ENCODE measurements around the gene TBX21.
"Not testable (repeated sequence)": the region's sequence is repeated elsewhere in the genome, so short reads cannot be mapped to it uniquely, and the experiment has no call there.

TBX21 gene

DNA sequence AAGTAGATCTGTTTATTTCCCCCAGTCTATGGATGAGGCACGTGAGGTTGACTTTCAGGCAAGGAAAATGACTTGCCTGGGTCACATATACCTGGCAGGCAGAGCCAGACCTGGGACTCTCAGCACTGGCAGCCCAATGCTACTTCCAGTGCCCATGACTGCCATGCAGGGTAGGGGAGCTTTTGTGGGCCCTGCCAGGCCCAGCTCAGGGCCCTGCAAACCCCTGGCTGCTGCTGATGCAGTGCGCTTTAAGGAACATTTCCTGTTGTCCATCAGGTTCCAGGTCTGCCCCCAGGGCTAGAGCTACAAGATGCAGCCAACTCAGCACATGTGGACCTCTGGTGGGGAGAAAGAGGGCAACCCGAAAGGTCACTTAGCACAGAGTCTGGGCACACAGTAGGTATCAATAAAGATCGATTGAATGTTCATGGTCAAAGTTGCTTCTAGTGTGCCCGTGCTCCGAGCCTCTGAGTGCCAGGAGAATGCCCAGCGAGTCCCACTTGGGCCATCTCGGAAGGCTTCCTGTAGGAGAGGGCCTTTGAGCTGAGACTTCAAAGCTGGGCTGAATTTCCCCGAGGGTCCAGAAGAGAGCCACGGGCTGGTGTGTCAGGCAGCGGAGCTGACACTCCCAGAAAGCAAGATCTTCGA is 513 bp upstream of the TBX21 start:
- no peak for DNase-seq (ENCODE audit: low read depth in 2 of 2)

DNA sequence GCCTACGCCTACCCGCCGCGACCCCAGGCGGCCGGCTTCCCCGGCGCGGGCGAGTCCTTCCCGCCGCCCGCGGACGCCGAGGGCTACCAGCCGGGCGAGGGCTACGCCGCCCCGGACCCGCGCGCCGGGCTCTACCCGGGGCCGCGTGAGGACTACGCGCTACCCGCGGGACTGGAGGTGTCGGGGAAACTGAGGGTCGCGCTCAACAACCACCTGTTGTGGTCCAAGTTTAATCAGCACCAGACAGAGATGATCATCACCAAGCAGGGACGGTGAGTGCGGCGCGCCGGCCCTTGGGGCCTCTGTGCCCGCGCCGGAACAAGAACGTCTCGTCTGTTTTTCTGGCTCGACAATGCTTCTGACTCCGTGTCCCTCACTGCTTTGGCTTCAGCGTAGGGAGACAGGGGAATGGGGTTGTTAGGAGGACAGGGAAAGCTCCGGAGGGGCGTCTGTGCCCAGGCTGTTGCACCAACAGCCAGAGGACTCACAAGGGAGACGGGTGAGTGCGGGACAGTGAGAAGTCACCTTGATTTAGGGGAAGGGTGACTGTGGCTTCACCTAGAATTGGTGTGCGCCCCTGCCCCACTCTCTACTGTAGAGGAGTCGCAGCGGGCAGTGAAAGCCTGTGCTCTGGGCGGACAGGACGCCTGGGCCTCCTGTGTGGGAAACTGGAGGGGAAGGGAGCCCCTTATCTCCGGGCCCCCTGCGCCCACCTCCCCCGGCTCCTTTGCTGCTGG is 806 bp downstream of the TBX21 start:
- no peak for DNase-seq (ENCODE audit: low read depth in 2 of 2)

DNA sequence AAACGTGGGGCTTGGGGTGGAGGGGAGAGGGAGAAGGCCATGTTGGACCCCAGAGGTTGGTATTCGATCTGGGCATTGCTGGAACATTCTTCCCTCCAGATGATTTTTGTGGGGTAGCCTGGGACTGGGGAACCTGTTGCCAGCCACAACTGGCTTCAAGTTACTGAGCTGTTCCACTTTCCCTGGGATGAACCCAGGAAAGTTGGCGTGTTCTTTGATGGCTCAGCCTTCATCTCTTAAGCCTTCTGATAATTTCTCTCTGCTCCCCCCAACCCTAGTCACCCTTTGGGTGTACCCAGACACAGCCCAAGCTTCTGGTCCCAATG is 2.1 kb downstream of the TBX21 start:
- DNase-seq (ENCODE audit: low read depth in 2 of 2) = no peak

DNA sequence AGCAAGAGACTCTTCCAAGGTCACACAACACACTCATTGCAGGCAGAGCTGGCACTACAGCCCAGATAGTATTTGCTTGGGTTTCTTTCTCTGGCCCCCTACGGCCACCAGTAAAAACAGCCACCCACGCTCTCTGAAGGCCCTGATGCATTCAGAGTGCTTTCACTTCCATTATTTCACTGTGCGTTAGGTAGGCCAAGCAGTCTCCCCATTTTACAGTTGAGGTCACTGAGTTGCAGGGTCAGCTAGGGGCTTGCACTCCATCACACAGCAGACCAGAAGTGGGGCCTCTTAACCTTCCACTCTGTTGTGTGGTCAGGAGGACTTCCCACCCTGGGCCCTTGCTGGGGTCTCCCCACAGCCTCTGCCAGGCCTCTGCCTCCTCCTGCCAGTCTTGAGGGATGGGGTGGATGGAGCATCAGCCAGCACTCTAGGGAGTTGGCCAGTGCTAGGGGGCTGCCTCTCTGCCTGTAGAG is 2.5 kb downstream of the TBX21 start:
- DNase-seq (ENCODE audit: low read depth in 2 of 2) = no peak

DNA sequence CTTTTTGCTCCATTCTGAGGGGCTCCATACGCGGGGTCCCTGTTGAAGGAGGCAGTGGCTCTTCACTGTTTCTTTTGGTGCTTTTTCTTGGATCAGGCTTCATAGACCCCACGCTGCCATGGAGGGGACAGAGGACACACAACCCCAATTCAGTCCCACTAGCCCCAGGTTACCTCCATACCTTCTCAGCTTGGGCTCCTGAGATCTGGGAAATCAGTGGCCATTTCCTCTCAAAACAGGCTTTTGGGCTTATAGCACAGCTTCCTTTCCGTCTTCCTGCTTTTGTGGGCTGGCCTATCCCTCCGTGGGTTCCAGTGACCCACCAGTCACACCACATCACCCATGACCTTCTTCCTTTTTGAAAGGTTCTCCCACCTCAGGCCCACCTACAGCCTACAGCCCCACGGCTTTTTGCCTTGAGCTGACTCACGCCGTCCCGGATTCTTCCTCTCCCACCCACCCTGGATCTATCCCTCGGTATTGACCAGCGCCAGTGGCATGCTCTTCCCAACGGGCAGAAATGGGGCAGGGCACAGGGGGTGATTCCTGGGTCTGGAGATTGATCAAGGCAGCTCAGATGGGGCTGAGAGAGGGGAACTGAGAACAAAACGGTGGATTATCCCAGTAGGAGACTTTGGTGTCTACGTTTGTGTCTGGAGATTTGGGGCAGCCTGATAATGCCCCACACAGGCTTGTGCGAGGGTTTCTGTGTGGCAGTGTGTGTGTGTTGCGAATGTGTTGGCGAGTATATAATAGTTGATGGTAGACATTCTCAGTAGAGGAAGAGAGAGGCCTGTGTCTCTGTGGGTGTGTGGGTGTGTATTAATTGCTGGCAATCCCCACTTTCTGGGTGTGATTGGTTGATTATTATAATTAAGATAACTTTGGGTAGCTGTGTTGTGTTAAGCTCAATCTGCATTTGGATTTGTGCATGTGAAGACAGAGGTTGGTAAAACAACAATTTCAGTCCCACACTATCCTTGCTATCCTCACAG is 3.8 kb downstream of the TBX21 start:
- DNase-seq (ENCODE audit: low read depth in 2 of 2) = no peak

DNA sequence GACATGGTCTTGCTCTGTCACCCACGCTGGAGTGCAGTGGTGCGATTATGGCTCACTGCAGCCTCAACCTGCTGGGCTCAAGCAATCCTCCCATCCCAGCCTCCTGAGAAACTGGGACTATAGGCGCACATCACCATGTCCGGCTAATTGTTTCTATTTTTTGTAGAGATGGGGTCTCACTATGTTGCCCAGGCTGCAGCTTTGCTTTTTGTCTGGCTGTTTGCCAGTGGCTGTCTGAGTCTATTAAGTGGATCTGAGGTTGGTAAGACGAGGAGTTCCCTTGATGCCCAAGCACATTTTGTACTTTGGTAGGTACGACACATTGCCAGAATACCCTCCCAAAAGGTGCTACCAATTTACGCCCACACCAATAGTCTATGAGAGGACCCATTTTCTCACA is 5.1 kb downstream of the TBX21 start:
- no peak for DNase-seq (ENCODE audit: low read depth in 2 of 2)

DNA sequence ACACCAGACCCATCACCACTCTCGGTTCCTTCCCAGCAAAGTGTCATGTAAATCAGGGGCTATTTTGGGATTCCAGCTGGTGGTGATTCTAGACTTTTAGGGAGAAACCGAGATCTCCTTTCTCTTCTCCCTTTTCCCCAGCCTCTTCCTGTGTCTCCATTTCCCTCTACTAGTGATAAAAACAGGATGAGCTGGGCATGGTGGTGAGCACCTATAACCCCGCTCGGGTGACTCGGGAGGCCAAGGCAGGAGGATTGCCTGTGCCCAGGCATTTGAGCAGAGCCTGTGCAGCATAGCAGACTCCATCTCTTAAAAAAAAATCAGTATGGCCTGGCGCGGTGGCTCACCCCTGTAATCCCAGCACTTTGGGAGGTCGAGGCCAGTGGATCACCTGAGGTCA is 6.1 kb downstream of the TBX21 start:
- no peak for DNase-seq (ENCODE audit: low read depth in 2 of 2)

DNA sequence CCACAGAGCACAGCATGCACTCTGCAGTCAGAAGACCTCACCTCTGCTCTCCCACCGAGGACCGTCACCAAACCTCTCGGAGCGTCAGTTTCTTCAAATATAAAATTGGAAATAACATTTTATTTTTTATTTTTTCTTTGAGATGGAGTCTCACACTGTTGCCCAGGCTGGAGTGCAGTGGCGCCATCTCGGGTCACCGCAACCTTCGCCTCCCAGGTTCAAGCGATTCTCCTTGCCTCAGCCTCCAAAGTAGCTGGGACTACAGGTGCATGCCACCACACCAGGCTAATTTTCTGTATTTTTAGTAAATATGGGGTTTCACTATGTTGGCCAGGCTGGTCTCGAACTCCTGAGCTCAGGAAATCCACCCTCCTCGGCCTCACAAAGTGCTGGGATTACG is 6.9 kb downstream of the TBX21 start:
- not testable (repeated sequence) for DNase-seq (ENCODE audit: low read depth in 2 of 2)

DNA sequence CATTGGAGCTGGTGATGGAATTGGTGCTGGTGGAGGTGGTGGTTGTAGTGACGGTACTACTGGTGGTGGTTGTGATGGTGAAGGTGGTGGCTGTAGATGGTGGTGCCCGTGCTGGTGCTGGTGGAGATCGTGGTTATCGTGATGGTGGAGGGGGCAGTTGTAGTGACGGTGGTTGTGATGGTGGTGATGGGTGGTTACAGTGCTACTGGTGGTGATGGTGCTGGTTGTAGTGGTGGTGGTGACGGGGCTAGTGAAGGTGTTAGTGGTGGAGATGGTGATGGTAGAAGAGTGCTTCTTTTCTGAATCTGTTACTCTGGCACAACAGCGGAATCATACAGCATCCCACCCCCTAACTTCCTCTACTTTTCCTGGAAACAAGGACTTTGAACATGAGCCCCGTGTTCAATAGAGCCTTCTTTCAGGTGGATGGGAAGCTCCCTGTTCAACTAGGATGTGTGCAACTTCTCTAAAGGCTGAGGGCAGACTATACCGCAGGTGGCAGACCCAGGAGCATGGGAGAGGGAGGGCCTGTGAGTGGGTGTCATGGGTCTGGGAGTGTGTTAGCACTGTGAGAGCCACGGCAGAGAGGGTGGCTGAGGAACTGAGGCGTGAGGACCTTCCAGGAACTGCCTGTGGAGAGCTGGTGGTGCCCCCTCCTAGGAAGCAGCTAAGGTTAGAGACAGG is 8.2 kb downstream of the TBX21 start:
- no peak for DNase-seq (ENCODE audit: low read depth in 2 of 2)

DNA sequence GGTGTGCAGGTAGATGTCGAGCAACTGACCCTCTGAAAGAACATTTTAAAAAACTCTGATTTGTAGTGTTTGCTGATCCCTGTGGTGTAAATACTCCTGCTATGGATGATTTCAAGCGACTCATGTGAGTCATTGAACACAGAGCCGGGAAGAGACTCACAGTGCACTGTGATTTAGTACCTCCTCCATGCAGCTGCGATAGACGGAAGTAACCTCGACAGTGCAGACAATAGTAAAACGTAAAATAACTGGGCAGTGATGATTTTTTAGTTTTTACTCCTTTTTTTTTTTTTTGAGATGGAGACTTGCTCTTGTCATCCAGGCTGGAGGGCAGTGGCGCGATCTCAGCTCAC is 8.7 kb downstream of the TBX21 start:
- no peak for DNase-seq (ENCODE audit: low read depth in 2 of 2)

DNA sequence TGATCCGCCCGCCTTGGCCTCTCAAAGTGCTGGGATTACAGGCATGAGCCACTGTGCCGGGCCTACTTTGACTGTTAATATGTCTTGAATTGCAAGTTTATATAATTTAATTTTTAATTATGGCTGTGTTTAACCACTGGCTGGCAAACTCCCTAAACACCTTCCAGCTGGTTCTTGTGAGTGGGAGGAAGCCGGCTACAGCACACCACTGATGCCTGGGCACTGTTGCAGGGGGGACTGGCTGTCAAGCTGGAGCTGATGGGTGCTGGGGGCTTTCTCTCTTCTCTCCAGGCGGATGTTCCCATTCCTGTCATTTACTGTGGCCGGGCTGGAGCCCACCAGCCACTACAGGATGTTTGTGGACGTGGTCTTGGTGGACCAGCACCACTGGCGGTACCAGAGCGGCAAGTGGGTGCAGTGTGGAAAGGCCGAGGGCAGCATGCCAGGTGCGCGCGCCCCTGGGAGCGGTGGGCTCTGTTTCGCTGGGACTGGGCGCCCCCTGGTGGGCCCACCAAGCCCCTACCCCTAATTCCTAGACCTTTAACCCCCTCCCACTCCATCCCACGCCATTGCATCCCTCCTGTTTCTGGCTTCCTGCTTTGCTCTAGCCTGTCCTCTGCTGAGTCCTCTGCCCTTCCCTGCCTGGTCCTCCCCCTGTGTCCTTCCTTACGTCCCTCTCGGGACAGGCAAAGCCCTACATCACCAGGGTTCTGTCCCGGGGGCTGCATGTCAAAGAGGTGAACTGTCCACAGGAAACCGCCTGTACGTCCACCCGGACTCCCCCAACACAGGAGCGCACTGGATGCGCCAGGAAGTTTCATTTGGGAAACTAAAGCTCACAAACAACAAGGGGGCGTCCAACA is 9.5 kb downstream of the TBX21 start:
- DNase-seq (ENCODE audit: low read depth in 2 of 2) = peak in 1 of 2 donors; percentile 27

DNA sequence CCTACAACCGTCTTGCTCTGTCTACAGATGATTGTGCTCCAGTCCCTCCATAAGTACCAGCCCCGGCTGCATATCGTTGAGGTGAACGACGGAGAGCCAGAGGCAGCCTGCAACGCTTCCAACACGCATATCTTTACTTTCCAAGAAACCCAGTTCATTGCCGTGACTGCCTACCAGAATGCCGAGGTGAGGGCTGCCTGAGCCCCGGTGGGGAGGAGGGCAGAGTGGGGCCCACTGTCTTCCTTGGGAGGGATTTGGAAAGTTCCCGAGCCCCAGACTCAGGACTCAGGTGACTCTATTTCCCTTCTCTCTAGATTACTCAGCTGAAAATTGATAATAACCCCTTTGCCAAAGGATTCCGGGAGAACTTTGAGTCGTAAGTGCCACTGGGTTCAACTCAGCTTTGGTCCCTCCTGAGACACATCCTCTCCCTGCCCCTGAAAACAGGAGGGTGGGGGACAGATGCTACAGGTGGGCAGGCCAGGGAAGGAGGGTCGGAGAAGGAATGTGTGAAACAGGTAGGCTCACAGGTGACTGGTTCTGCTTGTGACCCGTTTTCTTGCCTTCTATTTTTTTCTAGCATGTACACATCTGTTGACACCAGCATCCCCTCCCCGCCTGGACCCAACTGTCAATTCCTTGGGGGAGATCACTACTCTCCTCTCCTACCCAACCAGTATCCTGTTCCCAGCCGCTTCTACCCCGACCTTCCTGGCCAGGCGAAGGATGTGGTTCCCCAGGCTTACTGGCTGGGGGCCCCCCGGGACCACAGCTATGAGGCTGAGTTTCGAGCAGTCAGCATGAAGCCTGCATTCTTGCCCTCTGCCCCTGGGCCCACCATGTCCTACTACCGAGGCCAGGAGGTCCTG is 11.4 kb downstream of the TBX21 start:
- no peak for DNase-seq (ENCODE audit: low read depth in 2 of 2)

DNA sequence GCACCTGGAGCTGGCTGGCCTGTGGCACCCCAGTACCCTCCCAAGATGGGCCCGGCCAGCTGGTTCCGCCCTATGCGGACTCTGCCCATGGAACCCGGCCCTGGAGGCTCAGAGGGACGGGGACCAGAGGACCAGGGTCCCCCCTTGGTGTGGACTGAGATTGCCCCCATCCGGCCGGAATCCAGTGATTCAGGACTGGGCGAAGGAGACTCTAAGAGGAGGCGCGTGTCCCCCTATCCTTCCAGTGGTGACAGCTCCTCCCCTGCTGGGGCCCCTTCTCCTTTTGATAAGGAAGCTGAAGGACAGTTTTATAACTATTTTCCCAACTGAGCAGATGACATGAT is 12.0 kb downstream of the TBX21 start:
- no peak for DNase-seq (ENCODE audit: low read depth in 2 of 2)

DNA sequence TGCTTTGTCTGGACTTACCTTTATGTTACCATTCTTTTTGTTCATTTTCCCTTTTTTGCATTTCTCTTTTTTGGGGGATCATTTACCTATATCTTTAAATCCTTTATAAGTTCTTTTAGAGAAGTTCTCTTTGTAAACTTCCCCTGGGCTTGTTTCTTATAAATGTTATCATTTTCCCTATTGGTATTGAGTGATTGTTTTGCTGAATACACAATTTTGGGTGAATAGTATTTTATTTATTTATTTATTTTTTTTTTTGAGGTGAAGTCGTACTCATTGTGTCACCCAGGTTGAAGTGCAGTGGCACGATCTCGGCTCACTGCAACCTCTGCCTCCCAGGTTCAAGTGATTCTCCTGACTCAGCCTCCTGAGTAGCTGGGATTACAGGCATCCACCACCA is 18.4 kb downstream of the TBX21 start:
- no peak for DNase-seq (ENCODE audit: low read depth in 2 of 2)

DNA sequence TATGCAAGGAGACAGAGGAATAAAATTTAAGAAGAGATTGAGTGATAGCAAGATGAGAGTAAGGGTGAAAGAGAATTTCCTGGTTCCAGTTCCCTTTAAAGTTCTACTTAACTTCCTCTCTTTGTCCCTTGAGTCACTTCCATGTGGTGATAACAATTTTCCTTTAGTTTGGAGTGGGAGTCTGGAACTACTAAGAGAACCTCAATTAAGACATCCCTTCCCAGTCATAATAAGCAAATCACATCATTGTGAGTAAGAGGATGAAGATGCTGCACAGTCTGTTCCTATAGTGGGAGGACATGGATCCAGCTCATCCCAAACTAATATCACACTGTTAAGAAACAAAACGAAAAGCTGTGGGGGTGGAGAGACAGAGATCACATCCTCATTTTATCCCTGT is 24.4 kb downstream of the TBX21 start:
- DNase-seq (ENCODE audit: low read depth in 2 of 2) = no peak

DNA sequence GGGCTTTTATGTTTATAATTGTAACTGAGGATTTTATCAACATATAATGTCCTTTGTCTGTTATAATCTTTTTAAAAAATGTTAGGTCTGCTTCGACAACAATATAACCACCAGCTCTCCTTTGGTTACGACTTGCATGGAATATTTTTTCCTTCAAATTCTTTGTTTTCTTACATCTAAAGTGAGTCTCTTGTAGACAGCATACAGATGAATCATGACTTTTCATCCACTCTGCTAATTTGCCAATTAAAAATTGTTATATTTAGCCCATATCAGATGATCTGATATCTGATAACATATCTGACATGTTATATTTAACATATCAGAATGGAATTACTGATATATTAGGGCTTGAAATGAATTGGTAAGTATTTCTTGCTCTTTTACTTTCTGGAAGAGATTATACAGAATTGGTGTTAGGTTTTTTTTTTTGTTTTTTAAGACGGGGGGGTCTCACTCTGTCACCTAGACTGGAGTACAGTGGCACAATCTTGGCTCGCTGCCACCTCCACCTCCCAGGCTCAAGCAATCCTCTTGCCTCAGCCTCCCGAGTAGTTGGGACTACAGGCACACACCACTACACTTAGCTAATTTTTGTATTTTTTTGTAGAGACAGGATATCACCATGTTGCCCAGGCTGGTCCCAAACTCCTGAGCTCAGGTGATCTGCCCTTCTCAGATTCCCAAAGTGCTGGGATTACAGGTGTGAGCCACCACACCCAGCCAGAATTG is 27.5 kb downstream of the TBX21 start:
- no peak for DNase-seq (ENCODE audit: low read depth in 2 of 2)

DNA sequence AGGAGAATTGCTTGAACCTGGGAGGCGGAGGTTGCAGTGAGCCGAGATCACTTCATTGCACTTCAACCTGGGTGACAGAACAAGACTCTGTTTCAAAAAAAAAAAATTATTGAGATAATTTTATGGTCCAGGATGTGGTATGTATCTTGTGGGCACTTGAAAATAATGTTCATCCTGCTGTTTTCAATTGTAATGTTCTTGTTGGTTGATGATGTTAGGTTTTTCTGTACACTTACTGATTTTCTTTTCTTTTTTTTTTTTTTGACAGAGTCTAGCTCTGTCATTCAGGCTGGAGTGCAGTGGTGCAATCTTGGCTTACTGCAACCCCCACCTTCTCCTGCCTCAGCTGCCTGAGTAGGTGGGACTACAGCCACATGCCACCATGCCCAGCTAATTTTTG is 29.7 kb downstream of the TBX21 start:
- no peak for DNase-seq (ENCODE audit: low read depth in 2 of 2)

DNA sequence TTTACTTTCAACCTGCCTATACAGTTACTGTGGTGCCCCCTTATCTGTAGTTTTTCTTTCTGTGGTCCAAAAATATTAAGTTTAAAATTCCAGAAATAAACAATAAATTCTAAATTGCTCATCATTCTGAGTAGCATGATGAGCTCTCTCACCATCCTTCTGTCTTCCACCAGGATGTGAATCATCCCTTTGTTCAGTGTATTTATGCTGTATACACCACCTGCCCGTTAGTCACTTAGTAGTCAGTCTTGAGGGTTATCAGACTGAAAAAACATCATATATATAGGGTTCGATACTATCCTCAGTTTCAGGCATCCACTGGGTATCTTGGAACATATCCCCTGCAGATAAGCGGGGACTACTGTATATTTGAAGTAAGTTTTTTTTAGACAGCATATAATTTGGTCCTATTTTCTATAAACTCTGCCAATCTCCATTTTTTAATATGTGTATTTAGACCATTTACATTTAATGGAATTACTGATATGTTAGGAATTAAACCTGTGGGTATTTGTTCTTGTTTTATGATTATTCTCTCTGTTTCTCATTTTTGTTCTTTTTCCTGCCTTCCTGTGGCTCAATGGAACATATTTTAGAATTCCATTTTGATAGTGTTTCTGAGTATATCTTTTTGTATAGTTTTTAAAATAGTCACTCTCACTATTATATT is 31.0 kb downstream of the TBX21 start:
- DNase-seq (ENCODE audit: low read depth in 2 of 2) = no peak

DNA sequence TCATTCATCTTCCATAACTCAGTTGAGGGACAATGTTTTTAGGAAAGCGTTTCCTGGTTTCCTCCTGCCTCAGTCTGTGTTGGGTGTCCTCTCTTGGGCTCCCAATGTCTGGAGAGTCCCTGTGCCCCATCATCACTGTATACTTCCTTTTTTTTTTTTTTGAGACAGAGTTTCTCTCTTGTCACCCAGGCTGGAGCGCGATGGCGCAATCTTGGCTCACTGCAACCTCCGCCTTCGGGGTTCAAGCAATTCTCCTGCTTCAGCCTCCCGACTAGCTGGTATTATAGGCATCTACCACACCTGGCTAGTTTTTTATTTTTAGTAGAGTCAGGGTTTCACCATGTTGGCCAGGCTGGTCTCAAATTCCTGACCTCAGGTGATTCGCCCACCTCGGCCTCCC is 40.6 kb downstream of the TBX21 start:
- not testable (repeated sequence) for DNase-seq (ENCODE audit: low read depth in 2 of 2)

All from stimulated activated CD8-positive, alpha-beta memory T cell treated with anti-CD3 and anti-CD28 coated beads, Interleukin-2, amount 100 ng/mL, for 1 hour (primary cell).